Effector memory CD4-positive, alpha-beta T cell (primary cell): ENCODE data around the gene ASH1L.
"Not testable (repeated sequence)": the region's sequence is repeated elsewhere in the genome, so short reads cannot be mapped to it uniquely, and the experiment has no call there.

Source experiments
- DNase-seq, 3 donors: peaks; one replicate each; pipeline ENCODE4 v3.0.0-alpha.2; 2020
- H3K27ac ChIP-seq: 2 replicates; pipeline ENCODE4 v1.7.0; 2013; ENCODE audit warnings: mild to moderate bottlenecking, low read length, moderate library complexity; ENCODE audit not compliant: insufficient read depth, poor library complexity, severe bottlenecking
- H3K27me3 ChIP-seq: replicated peaks from 2 replicates; pipeline ENCODE4 v1.7.0; 2013; ENCODE audit warnings: mild to moderate bottlenecking, low read length; ENCODE audit not compliant: insufficient read depth, control insufficient read depth, poor library complexity, severe bottlenecking
- H3K36me3 ChIP-seq: 2 replicates; pipeline ENCODE4 v1.7.0; 2013; ENCODE audit warnings: mild to moderate bottlenecking, low read length, moderate library complexity; ENCODE audit not compliant: control insufficient read depth, insufficient read depth
- H3K4me1 ChIP-seq: 2 replicates; pipeline ENCODE4 v1.7.0; 2013; ENCODE audit warnings: low read length, mild to moderate bottlenecking; ENCODE audit not compliant: control insufficient read depth, insufficient read depth, poor library complexity, severe bottlenecking
- H3K4me3 ChIP-seq: 2 replicates; pipeline ENCODE4 v1.7.0; 2013; ENCODE audit warnings: low read length, low read depth, mild to moderate bottlenecking; ENCODE audit not compliant: insufficient read depth, poor library complexity, severe bottlenecking
- H3K9me3 ChIP-seq: 2 replicates; pipeline ENCODE4 v1.7.0; 2013; ENCODE audit warnings: mild to moderate bottlenecking, low read length, moderate library complexity; ENCODE audit not compliant: control insufficient read depth

The ASH1L gene

DNA sequence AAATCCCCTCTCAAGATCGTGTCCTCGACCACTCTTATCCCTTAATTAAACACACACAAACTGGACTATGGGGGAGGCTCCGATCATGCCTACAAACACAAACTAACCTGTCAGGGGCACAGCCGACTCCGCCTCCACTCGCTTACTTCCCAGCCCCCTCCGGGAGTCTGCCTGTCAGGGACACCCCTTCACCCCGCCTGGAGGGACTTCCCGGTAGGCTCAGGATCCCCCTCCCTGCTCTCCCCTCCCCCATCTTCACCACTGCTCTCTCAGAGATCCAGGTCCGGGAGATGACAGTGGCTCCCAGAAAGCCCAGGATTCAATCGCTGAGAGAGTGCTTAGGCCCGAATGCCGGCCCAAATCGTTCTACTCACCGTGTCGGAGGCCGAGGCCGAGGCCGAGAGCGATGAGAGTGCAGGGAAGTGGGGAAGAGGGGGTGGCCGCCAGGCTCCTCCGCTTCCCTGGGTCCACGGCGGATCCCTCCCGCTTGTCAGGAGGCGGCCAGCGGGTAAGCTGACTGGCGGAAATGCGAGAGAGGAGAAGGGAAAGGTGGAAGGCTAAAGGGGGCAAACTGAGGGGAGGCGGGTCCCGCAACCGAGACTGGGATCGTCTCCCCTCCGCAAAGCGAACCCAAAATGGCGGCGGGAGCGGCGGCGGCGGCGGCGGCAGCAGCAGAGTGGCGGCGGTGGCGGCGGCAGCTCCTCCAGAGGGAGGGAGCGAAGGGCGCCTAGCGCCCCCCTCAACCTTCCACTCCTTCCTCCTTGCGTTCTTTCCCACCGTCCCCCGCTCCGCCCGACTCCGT, 623 bp downstream of the ASH1L start:
- H3K36me3 ChIP-seq, H3K27me3 ChIP-seq, H3K9me3 ChIP-seq: not testable (repeated sequence)
- peaks cover 11% of the 10 kb centered on the region for H3K4me1 ChIP-seq
- H3K27ac ChIP-seq = peak overlapping the region; percentile 98
- peak overlapping the region; percentile 99 for H3K4me3 ChIP-seq
- peak; percentile 36 to 51 (median 51) for DNase-seq

DNA sequence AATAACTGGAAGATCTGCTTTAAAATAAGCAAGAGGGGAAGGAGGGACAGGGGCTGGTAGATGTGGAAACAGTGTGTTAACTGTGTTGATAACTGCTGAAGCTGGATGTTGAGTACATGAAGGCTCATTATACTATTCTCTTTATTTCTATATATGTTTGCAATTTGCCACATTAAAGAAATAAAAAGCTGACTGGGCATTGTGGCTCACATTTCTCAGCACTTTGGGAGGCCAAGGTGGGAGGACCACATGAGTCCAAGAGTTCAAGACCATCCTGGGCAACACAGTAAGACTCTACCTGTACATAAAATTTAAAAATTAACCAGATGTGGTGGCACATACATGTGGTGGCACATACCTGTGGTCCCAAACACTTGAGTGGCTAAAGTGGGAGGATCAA, 6.7 kb downstream of the ASH1L start:
- Histone ChIP-seq H3K27me3 (no peaks in the 10 kb centered on the region), H3K4me3 (no peak overlapping the region), H3K9me3 (no peaks in the 10 kb centered on the region), H3K36me3 (peaks cover 8% of the 10 kb centered on the region), H3K27ac (no peak overlapping the region), H3K4me1 (peaks cover 6% of the 10 kb centered on the region)
- DNase-seq = no peak

- Histone ChIP-seq H3K4me3 (no peak overlapping the region), H3K27ac (no peak overlapping the region), H3K27me3 (no peaks in the 10 kb centered on the region), H3K4me1 (no peaks in the 10 kb centered on the region), H3K36me3 (peaks cover 8% of the 10 kb centered on the region), H3K9me3 (no peaks in the 10 kb centered on the region)
- no peak for DNase-seq
These were observed 9.3 kb downstream of the ASH1L start for GRCh38 chr1:155553349-155553748.

DNA sequence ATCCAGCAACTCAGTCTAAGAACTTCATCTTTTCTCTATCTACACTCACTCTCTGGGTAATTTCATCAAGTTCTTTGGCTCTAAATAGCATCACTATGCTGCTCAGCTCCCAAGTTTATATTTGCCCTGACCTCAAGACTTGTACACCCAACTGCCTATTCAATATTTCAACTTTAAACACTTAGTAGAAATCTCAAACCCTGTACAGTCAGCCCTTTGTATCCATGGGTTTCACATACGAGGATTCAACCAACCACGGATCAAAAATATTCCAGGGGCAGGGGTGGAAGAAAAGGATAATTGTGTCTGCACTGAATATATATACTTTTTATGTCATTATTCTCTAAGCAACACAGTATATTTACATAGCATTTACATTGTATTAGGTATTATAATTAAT, 13.9 kb downstream of the ASH1L start:
- Histone ChIP-seq H3K27me3 (no peaks in the 10 kb centered on the region), H3K36me3 (no peaks in the 10 kb centered on the region), H3K4me3 (no peak overlapping the region), H3K27ac (no peak overlapping the region), H3K4me1 (no peaks in the 10 kb centered on the region), H3K9me3 (no peaks in the 10 kb centered on the region)
- no peak for DNase-seq

DNA sequence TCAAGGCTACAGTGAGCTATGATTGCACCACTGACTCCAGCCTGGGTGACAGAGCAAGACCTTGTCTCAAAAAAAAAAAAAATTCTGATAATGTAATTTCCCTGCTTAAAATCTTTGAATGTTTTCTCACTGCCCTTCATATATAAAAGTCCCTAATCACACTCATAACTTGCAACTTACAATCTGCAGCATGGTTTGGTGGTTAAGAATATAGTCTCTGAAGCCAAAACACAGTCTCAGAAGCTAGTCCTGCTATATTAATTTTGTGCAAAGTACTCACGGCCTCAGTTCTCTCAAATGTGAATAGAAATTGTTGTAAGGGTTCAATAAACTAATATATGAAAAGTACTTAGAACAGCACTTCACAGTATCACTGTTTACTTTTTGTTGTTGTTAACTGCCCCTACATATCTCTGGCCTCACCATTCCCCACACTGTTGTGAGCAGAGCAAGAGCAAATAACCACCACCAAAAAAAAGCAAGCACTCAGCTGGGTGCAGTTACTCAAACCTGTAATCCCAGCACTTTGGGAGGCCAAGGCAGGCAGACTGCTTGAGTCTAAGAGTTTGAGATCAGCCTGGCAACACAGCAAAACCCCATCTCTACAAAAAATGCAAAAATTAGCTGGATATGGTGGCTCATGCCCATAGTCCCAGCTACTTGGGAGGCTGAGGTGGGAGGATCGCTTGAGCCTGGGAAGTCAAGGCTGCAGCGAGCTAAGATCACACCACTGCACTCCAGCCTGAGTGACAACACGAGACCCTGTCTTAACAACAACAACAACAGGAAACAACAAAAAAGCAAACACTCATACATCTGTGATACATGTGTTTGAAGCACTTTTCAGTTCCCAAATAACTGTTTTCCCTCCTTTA, 22.4 kb downstream of the ASH1L start:
- Histone ChIP-seq H3K4me3 (no peak overlapping the region), H3K9me3 (no peaks in the 10 kb centered on the region), H3K4me1 (peaks cover 15% of the 10 kb centered on the region), H3K27me3 (no peaks in the 10 kb centered on the region), H3K27ac (peak overlapping the region; percentile 32), H3K36me3 (no peaks in the 10 kb centered on the region)
- no peak for DNase-seq

DNA sequence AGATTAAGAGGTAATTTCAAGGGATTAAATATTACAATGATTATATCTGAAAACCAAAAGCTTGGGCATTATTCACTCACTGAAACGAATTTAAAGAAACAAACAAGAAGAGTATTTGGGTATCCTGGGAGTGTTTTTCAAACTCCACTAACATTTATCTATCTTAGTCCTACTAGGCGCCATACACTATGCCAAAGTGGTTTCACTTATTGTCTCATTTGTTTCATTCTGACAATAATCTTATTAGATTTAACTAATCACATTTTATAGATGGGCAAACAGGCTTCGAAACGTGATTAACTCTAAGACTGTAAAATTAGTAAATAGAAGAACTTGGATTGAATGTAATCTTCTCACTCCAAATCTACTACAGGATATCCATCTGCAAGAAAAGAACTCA, 25.4 kb downstream of the ASH1L start:
- peak overlapping the region; percentile 22 for H3K27ac ChIP-seq

GRCh38 chr1:155531624-155532023, 31.0 kb downstream of the ASH1L start:
- Histone ChIP-seq H3K4me1 (peaks cover 4% of the 10 kb centered on the region), H3K27me3 (no peaks in the 10 kb centered on the region), H3K36me3 (no peaks in the 10 kb centered on the region), H3K27ac (no peak overlapping the region), H3K4me3 (no peak overlapping the region), H3K9me3 (no peaks in the 10 kb centered on the region)
- DNase-seq = no peak

More for the DNA sequence above, 25.4 kb downstream of the ASH1L start:
- Histone ChIP-seq H3K27me3 (no peaks in the 10 kb centered on the region), H3K4me3 (no peak overlapping the region), H3K9me3 (no peaks in the 10 kb centered on the region), H3K36me3 (no peaks in the 10 kb centered on the region), H3K4me1 (peaks cover 15% of the 10 kb centered on the region)
- DNase-seq = no peak

GRCh38 chr1:155529929-155530328, 32.7 kb downstream of the ASH1L start:
- H3K4me3 ChIP-seq = no peak overlapping the region
- H3K27ac ChIP-seq = no peak overlapping the region
- no peaks in the 10 kb centered on the region for H3K27me3 ChIP-seq
- H3K4me1 ChIP-seq = no peaks in the 10 kb centered on the region
- no peak for DNase-seq
- H3K9me3 ChIP-seq = no peaks in the 10 kb centered on the region
- H3K36me3 ChIP-seq = no peaks in the 10 kb centered on the region

DNA sequence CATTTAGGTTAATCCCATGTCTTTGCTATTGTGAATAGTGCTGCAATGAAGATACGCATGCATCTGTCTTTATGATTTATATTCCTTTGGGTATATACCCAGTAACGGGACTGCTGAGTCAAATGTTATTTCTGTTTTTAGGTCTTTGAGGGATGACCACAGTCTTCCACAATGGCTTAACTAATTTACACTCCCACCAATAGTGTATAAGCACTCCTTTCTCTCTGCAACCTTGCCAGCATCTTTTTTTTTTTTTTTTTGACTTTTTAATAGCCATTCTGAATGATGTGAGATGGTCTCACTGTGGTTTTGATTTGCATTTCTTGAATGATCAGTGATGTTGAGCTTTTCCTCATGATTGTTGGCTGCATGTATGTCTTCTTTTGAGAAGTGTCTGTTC, 33.5 kb downstream of the ASH1L start:
- Histone ChIP-seq H3K9me3 (no peaks in the 10 kb centered on the region), H3K4me3 (no peak overlapping the region), H3K36me3 (no peaks in the 10 kb centered on the region), H3K4me1 (peaks cover 1% of the 10 kb centered on the region), H3K27ac (no peak overlapping the region), H3K27me3 (no peaks in the 10 kb centered on the region)
- no peak for DNase-seq

DNA sequence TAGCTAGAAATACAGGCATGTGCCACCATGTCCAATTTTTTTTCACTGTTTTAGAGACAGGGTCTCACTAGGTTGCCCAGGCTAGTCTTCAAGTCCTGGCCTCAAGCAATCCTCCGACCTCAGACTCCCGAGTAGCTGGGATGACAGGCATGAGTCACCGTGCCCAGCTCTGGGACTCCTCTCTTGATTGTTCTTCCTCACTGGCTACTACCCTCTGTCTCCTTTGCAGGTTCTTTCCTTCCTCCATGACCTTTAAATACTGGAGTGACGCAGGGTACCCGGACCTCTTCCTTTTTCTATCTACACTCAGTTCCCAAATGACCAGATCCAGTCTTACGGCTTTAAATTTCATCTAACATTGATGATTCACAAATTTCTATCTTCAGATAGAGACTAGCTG, 34.9 kb downstream of the ASH1L start:
- H3K4me1 ChIP-seq = peaks cover 2% of the 10 kb centered on the region
- no peaks in the 10 kb centered on the region for H3K27me3 ChIP-seq
- H3K4me3 ChIP-seq = no peak overlapping the region
- H3K9me3 ChIP-seq = no peaks in the 10 kb centered on the region
- no peak for DNase-seq
- H3K27ac ChIP-seq = no peak overlapping the region
- no peaks in the 10 kb centered on the region for H3K36me3 ChIP-seq
